Neutrophil (primary cell): ENCODE results near the gene NR6A1.

Experiments used
- H3K27ac ChIP-seq: fragments of 200-600 bp; sonication (generic); 2 replicates; pipeline ENCODE4 v1.5.1; 2016; ENCODE audit warnings: mild to moderate bottlenecking, moderate library complexity
- H3K27me3 ChIP-seq: fragments of 200-600 bp; sonication (generic); 2 replicates; pipeline ENCODE4 v1.6.0; 2016; ENCODE audit warnings: mild to moderate bottlenecking
- H3K36me3 ChIP-seq: fragments of 200-600 bp; sonication (generic); 2 replicates; pipeline ENCODE4 v1.5.1; 2017
- H3K4me1 ChIP-seq, 2 experiments: fragments of 200-600 bp in 1 of 2; sonication (generic) in 1 of 2; 1 replicate in 1 of 2; 2 replicates in 1 of 2; pipeline versions ENCODE4 v1.5.1 to v1.6.1; 2013 to 2016; ENCODE audit warnings: low read depth in 1 of 2, low read length in 1 of 2, mild to moderate bottlenecking in 1 of 2, moderate library complexity in 1 of 2; ENCODE audit not compliant: control insufficient read depth in 1 of 2, insufficient read depth in 1 of 2
- H3K4me3 ChIP-seq, 2 experiments: fragments of 200-600 bp in 1 of 2; sonication (generic) in 1 of 2; 1 replicate in 1 of 2; 2 replicates in 1 of 2; pipeline ENCODE4 v1.5.1; 2013 to 2016; ENCODE audit warnings: low read depth in 1 of 2, low read length in 1 of 2, mild to moderate bottlenecking in 1 of 2, moderate library complexity in 1 of 2
- H3K9me3 ChIP-seq: fragments of 200-600 bp; sonication (generic); 2 replicates; pipeline ENCODE4 v1.5.1; 2016
- TF ChIP-seq, protein P1 (sequence below): fragments of 200-600 bp; sonication (generic); IDR thresholded peaks from 2 replicates; pipeline ENCODE4 v1.5.1; 2016; ENCODE audit warnings: antibody characterized with exemption

NR6A1 gene

DNA sequence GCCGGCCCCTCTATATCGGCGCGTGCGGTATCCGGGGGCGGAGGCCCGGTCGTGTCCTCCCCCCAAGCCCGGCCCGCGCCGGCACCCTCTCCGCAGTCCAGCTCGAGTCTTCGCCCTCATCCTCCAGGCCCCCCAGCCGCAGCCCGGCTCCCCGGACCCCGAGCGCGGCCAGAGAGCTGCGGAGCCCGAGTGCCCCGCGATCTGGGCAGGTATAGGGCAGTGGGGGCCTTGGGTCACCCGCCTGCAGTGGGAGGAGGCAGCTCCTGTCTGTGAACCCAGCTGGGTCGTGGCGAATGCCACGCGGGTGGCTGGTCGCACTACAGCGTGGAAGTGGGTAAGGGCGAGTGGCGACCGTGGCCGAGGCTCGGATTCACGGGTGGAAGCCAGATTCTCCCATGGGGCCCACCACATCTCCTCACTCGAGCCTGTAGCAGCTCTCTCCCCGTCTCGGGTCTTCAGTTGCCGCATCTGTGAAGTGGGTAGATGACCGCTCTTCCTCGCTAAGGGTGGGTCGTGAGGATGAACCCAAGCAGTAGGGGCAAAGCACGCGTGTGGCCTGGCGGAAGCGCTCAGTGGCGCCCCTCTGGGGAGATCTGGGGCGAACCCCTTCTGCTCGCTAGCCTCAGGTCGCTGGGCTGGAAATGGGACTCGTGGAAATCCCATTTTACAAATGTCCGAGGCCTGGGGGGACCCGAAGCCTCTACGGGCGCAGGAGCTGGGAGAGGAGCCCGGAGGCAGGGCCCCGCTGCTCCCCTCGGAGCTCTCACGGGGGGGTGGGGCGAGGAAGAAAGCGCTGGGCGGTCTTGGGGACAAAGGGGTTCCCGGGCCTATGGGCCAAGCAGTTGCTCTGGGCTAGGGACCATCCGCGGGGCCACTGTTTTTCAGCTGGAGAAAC is 265.9 kb downstream of the NR6A1 start:
- Histone ChIP-seq H3K9me3 (no peaks in the 10 kb centered on the region), H3K27me3 (peaks cover 86% of the 10 kb centered on the region), H3K36me3 (no peaks in the 10 kb centered on the region), H3K27ac (no peak overlapping the region), H3K4me1 (peaks cover 0 to 7% of the 10 kb centered on the region in 2 experiments), H3K4me3 (no peak overlapping the region)
- TF ChIP-seq, protein P1, sequence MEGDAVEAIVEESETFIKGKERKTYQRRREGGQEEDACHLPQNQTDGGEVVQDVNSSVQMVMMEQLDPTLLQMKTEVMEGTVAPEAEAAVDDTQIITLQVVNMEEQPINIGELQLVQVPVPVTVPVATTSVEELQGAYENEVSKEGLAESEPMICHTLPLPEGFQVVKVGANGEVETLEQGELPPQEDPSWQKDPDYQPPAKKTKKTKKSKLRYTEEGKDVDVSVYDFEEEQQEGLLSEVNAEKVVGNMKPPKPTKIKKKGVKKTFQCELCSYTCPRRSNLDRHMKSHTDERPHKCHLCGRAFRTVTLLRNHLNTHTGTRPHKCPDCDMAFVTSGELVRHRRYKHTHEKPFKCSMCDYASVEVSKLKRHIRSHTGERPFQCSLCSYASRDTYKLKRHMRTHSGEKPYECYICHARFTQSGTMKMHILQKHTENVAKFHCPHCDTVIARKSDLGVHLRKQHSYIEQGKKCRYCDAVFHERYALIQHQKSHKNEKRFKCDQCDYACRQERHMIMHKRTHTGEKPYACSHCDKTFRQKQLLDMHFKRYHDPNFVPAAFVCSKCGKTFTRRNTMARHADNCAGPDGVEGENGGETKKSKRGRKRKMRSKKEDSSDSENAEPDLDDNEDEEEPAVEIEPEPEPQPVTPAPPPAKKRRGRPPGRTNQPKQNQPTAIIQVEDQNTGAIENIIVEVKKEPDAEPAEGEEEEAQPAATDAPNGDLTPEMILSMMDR: no peak

DNA sequence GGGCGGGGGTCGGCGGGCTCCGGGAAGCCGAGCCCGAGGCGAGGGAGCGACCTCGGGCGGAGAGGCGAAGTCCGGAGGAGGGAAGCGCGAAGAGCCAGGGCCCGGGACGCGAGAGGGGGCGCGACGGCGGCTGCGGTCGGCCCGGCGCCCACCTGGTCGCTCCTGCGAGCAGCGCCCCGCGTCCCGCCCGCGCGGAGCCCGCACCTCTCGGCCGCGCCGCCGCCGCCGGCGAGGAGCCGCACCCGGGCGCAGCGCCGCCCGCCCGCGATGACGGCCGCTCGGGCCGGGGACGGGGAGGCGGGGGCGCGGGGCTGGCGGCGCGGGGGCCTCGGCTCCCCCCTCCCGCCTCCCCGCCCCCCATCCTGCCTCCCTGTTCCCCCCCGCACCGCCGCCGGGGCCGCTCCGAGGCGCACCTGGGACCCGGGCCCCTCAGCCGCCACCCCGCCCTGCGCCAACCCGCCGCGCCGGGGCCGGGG is 266.5 kb downstream of the NR6A1 start:
- no peak overlapping the region for H3K27ac ChIP-seq
- TF ChIP-seq, protein P1: no peak
- H3K9me3 ChIP-seq: no peaks in the 10 kb centered on the region
- H3K4me3 ChIP-seq: no peak overlapping the region
- H3K4me1 ChIP-seq: peaks cover 0 to 7% of the 10 kb centered on the region in 2 experiments
- no peaks in the 10 kb centered on the region for H3K36me3 ChIP-seq
- H3K27me3 ChIP-seq: peaks cover 93% of the 10 kb centered on the region

DNA sequence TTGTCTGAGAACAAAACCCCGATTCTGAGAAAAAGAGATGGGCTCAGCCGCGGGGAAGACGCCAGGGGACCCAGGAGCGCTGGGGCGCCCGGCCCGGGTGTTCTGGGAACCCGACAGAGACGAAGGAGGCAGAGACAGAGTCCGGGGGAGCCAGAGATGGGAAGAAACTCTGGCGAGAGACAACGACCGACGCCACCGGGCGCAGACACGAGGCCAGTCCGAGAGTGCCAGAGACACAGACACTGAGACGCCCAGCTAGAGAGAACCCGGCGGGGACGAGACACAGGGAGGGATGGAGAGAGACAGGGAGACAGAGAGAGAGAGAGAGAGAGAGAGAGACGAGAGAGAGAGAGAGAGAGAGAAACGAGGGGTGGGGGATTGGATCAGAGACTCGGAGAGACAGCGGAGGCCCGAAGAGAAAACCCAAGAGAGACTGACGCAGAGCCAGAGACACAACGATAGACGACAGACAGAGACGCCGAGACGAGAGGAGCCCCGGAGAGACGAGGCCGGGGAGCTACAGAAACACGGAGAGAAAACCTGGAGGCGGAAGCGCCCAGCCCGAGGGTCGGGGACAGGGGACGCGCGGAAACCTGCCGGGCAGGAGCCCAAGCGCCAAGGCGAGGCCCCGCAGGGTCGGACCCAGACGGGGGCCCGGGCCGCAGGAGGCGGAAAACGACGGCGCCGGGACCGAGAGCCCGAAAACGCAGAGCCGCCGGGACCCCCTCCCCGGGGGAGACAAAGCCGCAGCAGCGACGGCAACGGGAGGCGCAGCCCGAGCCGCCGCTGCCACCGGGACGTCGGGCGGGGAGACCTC is 267.2 kb downstream of the NR6A1 start:
- no peaks in the 10 kb centered on the region for H3K9me3 ChIP-seq
- H3K4me1 ChIP-seq: peaks cover 0 to 7% of the 10 kb centered on the region in 2 experiments
- no peaks in the 10 kb centered on the region for H3K36me3 ChIP-seq
- H3K27ac ChIP-seq: no peak overlapping the region
- H3K27me3 ChIP-seq: peaks cover 93% of the 10 kb centered on the region
- TF ChIP-seq, protein P1: no peak
- no peak overlapping the region for H3K4me3 ChIP-seq

DNA sequence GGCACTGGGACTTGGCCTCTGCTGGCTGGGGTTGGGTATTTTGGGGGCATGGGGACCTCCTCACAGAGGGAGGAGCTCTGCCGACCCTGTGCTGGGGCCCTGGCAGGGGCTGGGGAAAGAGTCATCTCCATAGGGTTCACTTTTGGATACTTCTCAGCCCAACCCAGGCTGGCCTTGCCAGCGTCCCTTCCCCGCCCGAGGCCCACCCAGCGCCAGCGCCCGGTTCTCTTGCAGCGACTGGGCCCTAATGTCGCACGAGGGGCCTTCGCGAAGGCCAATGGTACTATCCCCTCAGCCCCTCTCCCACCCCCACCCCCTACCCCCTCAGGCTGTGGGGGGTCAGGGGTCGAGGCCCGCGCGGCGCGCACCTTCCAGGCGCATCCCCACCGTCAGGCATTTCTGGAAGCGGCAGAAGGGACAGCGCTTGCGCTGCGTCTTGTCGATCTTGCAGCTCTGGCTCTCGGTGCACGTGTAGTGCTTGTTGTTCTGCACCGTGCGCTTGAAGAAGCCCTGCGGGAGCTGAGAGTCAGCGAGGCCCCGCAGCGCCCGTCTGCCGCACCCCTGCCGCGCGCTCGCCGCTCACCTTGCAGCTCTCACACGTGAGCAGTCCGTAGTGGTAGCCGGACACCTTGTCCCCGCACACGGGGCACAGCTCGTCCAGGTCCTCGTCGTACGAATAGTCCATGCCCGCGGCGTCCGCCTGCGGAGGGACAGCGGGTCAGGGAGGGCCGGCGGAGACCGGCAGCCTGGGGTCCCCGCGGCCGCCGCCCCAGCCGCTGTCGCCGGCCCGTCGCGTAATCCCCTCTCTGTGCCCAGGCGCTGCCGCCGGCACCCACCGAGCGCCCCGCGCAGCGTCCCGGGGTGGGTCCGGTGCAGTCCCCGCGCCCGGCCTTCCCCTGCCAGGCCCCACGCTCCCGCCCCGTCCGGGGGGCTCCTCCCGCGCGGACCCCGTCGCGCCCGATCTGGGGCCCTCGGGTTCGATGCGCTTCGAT is 268.1 kb downstream of the NR6A1 start:
- H3K27me3 ChIP-seq: peaks cover 84% of the 10 kb centered on the region
- no peak overlapping the region for H3K4me3 ChIP-seq
- no peaks in the 10 kb centered on the region for H3K36me3 ChIP-seq
- no peak overlapping the region for H3K27ac ChIP-seq
- TF ChIP-seq, protein P1: no peak
- H3K4me1 ChIP-seq: peaks cover 0 to 7% of the 10 kb centered on the region in 2 experiments
- H3K9me3 ChIP-seq: no peaks in the 10 kb centered on the region
